Measurements from ENCODE around the gene TPST1. TPM values are rescaled to one million over a fixed set of nuclear protein-coding genes. Genes with fewer than 3 reads are reported as not detected.

The TPST1 gene
- total and polyA plus RNA-seq, 9 of the 15 experiments (the other 6 are each of a cell fraction or from before 2014, with no cell fraction given), result 0.15 to 2.2 (median 0.53) TPM

DNA sequence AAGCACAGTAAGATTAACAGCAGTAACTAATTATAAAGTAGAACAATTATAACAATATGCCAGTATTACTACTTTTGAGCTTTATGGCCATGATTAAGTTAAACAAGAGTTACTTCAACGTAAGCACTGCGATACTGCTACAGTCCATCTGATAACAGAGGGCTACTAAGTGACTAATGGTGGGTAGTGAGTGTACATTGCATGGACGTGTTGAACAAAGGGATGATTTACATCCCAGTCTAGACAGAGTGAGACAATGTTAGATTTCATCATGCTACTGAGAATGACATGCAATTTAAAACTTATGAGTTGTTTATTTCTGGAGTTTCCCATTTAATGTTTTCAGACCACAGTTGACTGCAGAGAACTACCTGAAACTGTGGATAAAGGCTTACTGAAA lies 45.6 kb downstream of the TPST1 start (continued):
- TF ChIP-seq ZNF274 (IDR thresholded peaks at IDR 0.05; ENCODE audit: borderline replicate concordance, low read depth, low read length) (no peak), RB1 (IDR thresholded peaks at IDR 0.05; ENCODE audit: low read depth) (no peak), FOXK1 (CRISPR knock-in tag; IDR thresholded peaks at IDR 0.05; ENCODE audit: borderline replicate concordance) (no peak), NR2F6 (CRISPR knock-in tag; IDR thresholded peaks at IDR 0.05) (no peak), XRCC3 (IDR thresholded peaks at IDR 0.05) (no peak), STAG1 (CRISPR knock-in tag; IDR thresholded peaks at IDR 0.05; ENCODE audit: borderline replicate concordance) (no peak), SOX6 (IDR thresholded peaks at IDR 0.05) (peak; percentile 97), CCNT2 (IDR thresholded peaks at IDR 0.05; ENCODE audit: borderline replicate concordance, extremely low read depth, insufficient read length, low read depth, low read length) (no peak), FOXK2 (conservative IDR thresholded peaks at IDR 0.05 in 1 of 2, IDR thresholded peaks at IDR 0.05 in 1 of 2; ENCODE audit: low read depth in 2 of 2) (peak in 1 of 2 experiments; percentile 37; a peak in 1 of 4 replicates), KAT2B (IDR thresholded peaks at IDR 0.05; ENCODE audit: low read depth, low read length) (no peak), ZNF695 (CRISPR knock-in tag; IDR thresholded peaks at IDR 0.05) (no peak), NFRKB (IDR thresholded peaks at IDR 0.05; ENCODE audit: low read depth) (no peak), PTBP1 (IDR thresholded peaks at IDR 0.05; ENCODE audit: low read depth, low read length) (no peak), SRF (CRISPR knock-in tag; IDR thresholded peaks at IDR 0.05) (no peak), JUND (IDR thresholded peaks at IDR 0.05; ENCODE audit: borderline replicate concordance, low read depth, low read length) (peak; percentile 77; the same call in 1 of the 2 replicates), JUND (tag; IDR thresholded peaks at IDR 0.05; ENCODE audit: borderline replicate concordance, low read depth, low read length) (peak; percentile 85), DIDO1 (tag; IDR thresholded peaks at IDR 0.05; ENCODE audit: low read depth) (peak; percentile 50; the same call in 1 of the 2 replicates), HCFC1 (IDR thresholded peaks at IDR 0.05; ENCODE audit: low read depth, low read length) (no peak), NFE2 (IDR thresholded peaks at IDR 0.05; ENCODE audit: low read depth) (peak; percentile 65)
- TF ChIP-seq, protein P1, sequence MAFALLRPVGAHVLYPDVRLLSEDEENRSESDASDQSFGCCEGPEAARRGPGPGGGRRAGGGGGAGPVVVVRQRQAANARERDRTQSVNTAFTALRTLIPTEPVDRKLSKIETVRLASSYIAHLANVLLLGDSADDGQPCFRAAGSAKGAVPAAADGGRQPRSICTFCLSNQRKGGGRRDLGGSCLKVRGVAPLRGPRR (CRISPR knock-in tag; IDR thresholded peaks at IDR 0.05), result no peak
- TF ChIP-seq, protein P2, sequence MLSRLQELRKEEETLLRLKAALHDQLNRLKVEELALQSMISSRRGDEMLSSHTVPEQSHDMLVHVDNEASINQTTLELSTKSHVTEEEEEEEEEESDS (CRISPR knock-in tag; IDR thresholded peaks at IDR 0.05), result no peak
- TF ChIP-seq, protein P3, sequence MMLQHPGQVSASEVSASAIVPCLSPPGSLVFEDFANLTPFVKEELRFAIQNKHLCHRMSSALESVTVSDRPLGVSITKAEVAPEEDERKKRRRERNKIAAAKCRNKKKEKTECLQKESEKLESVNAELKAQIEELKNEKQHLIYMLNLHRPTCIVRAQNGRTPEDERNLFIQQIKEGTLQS (IDR thresholded peaks at IDR 0.05), result peak; percentile 90
- TF ChIP-seq, protein P3 (CRISPR knock-in tag; conservative IDR thresholded peaks at IDR 0.05), result no peak
- TF ChIP-seq, protein P4, sequence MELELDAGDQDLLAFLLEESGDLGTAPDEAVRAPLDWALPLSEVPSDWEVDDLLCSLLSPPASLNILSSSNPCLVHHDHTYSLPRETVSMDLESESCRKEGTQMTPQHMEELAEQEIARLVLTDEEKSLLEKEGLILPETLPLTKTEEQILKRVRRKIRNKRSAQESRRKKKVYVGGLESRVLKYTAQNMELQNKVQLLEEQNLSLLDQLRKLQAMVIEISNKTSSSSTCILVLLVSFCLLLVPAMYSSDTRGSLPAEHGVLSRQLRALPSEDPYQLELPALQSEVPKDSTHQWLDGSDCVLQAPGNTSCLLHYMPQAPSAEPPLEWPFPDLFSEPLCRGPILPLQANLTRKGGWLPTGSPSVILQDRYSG (tag; conservative IDR thresholded peaks at IDR 0.05; ENCODE audit: low read depth), result no peak
- TF ChIP-seq, protein P5, sequence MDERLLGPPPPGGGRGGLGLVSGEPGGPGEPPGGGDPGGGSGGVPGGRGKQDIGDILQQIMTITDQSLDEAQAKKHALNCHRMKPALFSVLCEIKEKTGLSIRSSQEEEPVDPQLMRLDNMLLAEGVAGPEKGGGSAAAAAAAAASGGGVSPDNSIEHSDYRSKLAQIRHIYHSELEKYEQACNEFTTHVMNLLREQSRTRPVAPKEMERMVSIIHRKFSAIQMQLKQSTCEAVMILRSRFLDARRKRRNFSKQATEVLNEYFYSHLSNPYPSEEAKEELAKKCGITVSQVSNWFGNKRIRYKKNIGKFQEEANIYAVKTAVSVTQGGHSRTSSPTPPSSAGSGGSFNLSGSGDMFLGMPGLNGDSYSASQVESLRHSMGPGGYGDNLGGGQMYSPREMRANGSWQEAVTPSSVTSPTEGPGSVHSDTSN (CRISPR knock-in tag; IDR thresholded peaks at IDR 0.05; ENCODE audit: low read depth), result no peak; the same call in 1 of the 2 replicates
- TF ChIP-seq, protein P5 (tag; conservative IDR thresholded peaks at IDR 0.05; ENCODE audit: low read depth), result peak; percentile 92

Data from K562 (cell line).